ENCODE results near the gene NYAP2.

NYAP2 gene

GRCh38 chr2:225512876-225513540 is 113.5 kb downstream of the NYAP2 start:
- Histone ChIP-seq H3K27me3 (ENCODE audit: control insufficient read depth in 1 of 2, insufficient read depth in 2 of 2, low read length in 2 of 2) (no peaks in the 10 kb centered on the region), H3K9me3 (ENCODE audit: low read length) (no peaks in the 10 kb centered on the region), H3K36me3 (ENCODE audit: insufficient read depth, low read length) (no peaks in the 10 kb centered on the region), H3K4me3 (ENCODE audit: low read depth in 1 of 2, low read length in 2 of 2) (no peak overlapping the region), H3K27ac (ENCODE audit: low read depth, low read length) (no peak overlapping the region), H3K4me1 (ENCODE audit: insufficient read depth, low read length) (peaks cover 4% of the 10 kb centered on the region), H3K9ac (ENCODE audit: low read length) (no peak overlapping the region)

- Histone ChIP-seq H3K9ac (ENCODE audit: low read length) (no peak overlapping the region), H3K4me1 (ENCODE audit: insufficient read depth, low read length) (peaks cover 4% of the 10 kb centered on the region), H3K4me3 (ENCODE audit: low read depth in 1 of 2, low read length in 2 of 2) (no peak overlapping the region), H3K36me3 (ENCODE audit: insufficient read depth, low read length) (no peaks in the 10 kb centered on the region), H3K27ac (ENCODE audit: low read depth, low read length) (no peak overlapping the region), H3K9me3 (ENCODE audit: low read length) (no peaks in the 10 kb centered on the region), H3K27me3 (ENCODE audit: control insufficient read depth in 1 of 2, insufficient read depth in 2 of 2, low read length in 2 of 2) (no peaks in the 10 kb centered on the region)
Measured at GRCh38 chr2:225515033-225515432, 115.5 kb downstream of the NYAP2 start.

- Histone ChIP-seq H3K27ac (ENCODE audit: low read depth, low read length) (no peak overlapping the region), H3K4me1 (ENCODE audit: insufficient read depth, low read length) (no peaks in the 10 kb centered on the region), H3K9me3 (ENCODE audit: low read length) (no peaks in the 10 kb centered on the region), H3K4me3 (ENCODE audit: low read depth in 1 of 2, low read length in 2 of 2) (no peak overlapping the region), H3K36me3 (ENCODE audit: insufficient read depth, low read length) (no peaks in the 10 kb centered on the region), H3K9ac (ENCODE audit: low read length) (no peak overlapping the region), H3K27me3 (ENCODE audit: control insufficient read depth in 1 of 2, insufficient read depth in 2 of 2, low read length in 2 of 2) (no peaks in the 10 kb centered on the region)
Measured at GRCh38 chr2:225526760-225527390, 127.4 kb downstream of the NYAP2 start.

DNA sequence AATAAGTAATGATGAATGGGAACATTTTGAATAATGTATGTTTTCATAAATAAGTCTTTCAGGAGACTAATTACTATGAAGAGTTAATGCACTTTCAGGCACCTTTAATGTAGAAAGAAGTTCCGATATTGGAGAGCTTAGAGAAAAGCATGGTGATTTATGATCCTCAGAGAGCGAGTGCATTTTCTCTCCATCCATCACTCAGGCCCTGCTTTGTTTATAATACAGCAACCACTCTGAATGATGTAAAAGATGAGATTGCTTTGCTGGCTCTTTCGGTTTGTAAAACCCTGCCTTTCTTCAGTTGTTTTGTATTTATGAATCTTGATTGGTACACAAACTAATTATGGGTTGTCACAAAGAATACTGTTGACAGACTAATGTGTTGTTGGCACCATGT is 132.0 kb downstream of the NYAP2 start:
- Histone ChIP-seq H3K4me1 (ENCODE audit: insufficient read depth, low read length) (no peaks in the 10 kb centered on the region), H3K9me3 (ENCODE audit: low read length) (no peaks in the 10 kb centered on the region), H3K9ac (ENCODE audit: low read length) (no peak overlapping the region), H3K4me3 (ENCODE audit: low read depth in 1 of 2, low read length in 2 of 2) (no peak overlapping the region), H3K36me3 (ENCODE audit: insufficient read depth, low read length) (no peaks in the 10 kb centered on the region), H3K27me3 (ENCODE audit: control insufficient read depth in 1 of 2, insufficient read depth in 2 of 2, low read length in 2 of 2) (no peaks in the 10 kb centered on the region), H3K27ac (ENCODE audit: low read depth, low read length) (no peak overlapping the region)

GRCh38 chr2:225532096-225532495 is 132.6 kb downstream of the NYAP2 start:
- Histone ChIP-seq H3K9me3 (ENCODE audit: low read length) (no peaks in the 10 kb centered on the region), H3K4me3 (ENCODE audit: low read depth in 1 of 2, low read length in 2 of 2) (no peak overlapping the region), H3K36me3 (ENCODE audit: insufficient read depth, low read length) (no peaks in the 10 kb centered on the region), H3K9ac (ENCODE audit: low read length) (no peak overlapping the region), H3K4me1 (ENCODE audit: insufficient read depth, low read length) (no peaks in the 10 kb centered on the region), H3K27me3 (ENCODE audit: control insufficient read depth in 1 of 2, insufficient read depth in 2 of 2, low read length in 2 of 2) (no peaks in the 10 kb centered on the region), H3K27ac (ENCODE audit: low read depth, low read length) (no peak overlapping the region)

GRCh38 chr2:225534037-225534436 is 134.5 kb downstream of the NYAP2 start:
- Histone ChIP-seq H3K36me3 (ENCODE audit: insufficient read depth, low read length) (no peaks in the 10 kb centered on the region), H3K4me3 (ENCODE audit: low read depth in 1 of 2, low read length in 2 of 2) (no peak overlapping the region), H3K4me1 (ENCODE audit: insufficient read depth, low read length) (no peaks in the 10 kb centered on the region), H3K9me3 (ENCODE audit: low read length) (no peaks in the 10 kb centered on the region), H3K9ac (ENCODE audit: low read length) (no peak overlapping the region), H3K27ac (ENCODE audit: low read depth, low read length) (no peak overlapping the region), H3K27me3 (ENCODE audit: control insufficient read depth in 1 of 2, insufficient read depth in 2 of 2, low read length in 2 of 2) (no peaks in the 10 kb centered on the region)

DNA sequence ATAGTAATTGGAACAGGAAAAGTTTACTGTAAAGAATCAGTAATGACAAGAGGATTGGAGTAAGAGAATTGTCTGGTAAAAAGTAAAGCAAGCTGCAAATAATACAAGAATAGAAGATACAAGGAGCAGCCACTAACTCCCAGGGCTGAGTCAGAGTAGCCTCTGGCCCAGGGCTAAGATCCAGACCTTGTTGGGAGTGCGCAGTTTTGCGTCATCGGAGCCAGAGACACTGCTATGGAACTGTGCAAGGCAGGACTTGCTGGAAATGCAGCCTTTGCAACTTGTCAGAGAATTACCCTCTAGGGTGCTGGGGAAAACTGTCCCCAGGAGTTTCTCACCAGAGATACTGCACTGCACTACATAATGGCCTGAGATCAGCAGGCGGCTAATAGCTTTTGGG is 135.2 kb downstream of the NYAP2 start:
- Histone ChIP-seq H3K27me3 (ENCODE audit: control insufficient read depth in 1 of 2, insufficient read depth in 2 of 2, low read length in 2 of 2) (no peaks in the 10 kb centered on the region), H3K9ac (ENCODE audit: low read length) (no peak overlapping the region), H3K27ac (ENCODE audit: low read depth, low read length) (no peak overlapping the region), H3K9me3 (ENCODE audit: low read length) (no peaks in the 10 kb centered on the region), H3K4me1 (ENCODE audit: insufficient read depth, low read length) (no peaks in the 10 kb centered on the region), H3K36me3 (ENCODE audit: insufficient read depth, low read length) (no peaks in the 10 kb centered on the region), H3K4me3 (ENCODE audit: low read depth in 1 of 2, low read length in 2 of 2) (no peak overlapping the region)

DNA sequence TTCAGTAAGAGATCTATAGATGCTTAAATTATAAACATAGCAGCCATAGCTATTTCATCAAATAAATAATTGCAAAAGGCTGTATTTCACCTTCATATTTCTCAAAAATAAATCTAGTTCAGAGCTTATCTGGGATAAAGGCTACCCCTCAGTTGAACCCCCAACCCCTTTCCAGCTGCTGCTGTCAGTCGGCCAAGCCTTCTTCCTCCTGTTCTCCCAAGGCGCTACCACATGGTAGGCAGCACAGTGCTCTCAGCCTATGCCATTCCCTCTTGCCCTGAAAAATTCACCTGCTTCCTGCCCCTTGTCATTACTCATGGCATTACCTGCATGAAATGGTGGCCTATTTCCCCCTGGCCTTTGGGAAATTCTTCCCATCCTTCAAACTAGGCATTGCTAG is 136.5 kb downstream of the NYAP2 start:
- Histone ChIP-seq H3K36me3 (ENCODE audit: insufficient read depth, low read length) (no peaks in the 10 kb centered on the region), H3K9me3 (ENCODE audit: low read length) (no peaks in the 10 kb centered on the region), H3K4me3 (ENCODE audit: low read depth in 1 of 2, low read length in 2 of 2) (no peak overlapping the region), H3K27ac (ENCODE audit: low read depth, low read length) (no peak overlapping the region), H3K4me1 (ENCODE audit: insufficient read depth, low read length) (no peaks in the 10 kb centered on the region), H3K9ac (ENCODE audit: low read length) (no peak overlapping the region), H3K27me3 (ENCODE audit: control insufficient read depth in 1 of 2, insufficient read depth in 2 of 2, low read length in 2 of 2) (no peaks in the 10 kb centered on the region)

DNA sequence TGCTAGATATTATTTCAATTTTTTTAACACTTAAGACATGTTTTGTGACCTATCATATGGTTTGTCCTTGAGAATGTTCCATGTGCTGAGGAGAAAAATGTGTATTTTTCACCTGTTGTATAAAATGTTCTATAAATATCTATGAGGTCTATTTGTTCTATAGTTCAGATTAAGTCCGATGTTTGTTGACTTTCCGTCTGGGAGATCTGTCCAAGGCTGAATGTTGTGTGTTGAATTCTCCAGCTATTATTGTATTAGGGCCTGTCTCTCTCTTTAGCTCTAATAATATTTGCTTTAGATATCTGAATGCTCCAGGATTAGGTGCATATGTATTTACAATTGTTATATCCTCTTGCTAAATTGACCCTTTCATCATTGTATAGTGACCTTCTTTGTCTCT is 144.1 kb downstream of the NYAP2 start:
- Histone ChIP-seq H3K36me3 (ENCODE audit: insufficient read depth, low read length) (no peaks in the 10 kb centered on the region), H3K9ac (ENCODE audit: low read length) (no peak overlapping the region), H3K4me3 (ENCODE audit: low read depth in 1 of 2, low read length in 2 of 2) (no peak overlapping the region), H3K27ac (ENCODE audit: low read depth, low read length) (no peak overlapping the region), H3K4me1 (ENCODE audit: insufficient read depth, low read length) (no peaks in the 10 kb centered on the region), H3K9me3 (ENCODE audit: low read length) (no peaks in the 10 kb centered on the region), H3K27me3 (ENCODE audit: control insufficient read depth in 1 of 2, insufficient read depth in 2 of 2, low read length in 2 of 2) (no peaks in the 10 kb centered on the region)

GRCh38 chr2:225556461-225556860 is 157.0 kb downstream of the NYAP2 start:
- Histone ChIP-seq H3K4me3 (ENCODE audit: low read depth in 1 of 2, low read length in 2 of 2) (no peak overlapping the region), H3K9ac (ENCODE audit: low read length) (no peak overlapping the region), H3K27ac (ENCODE audit: low read depth, low read length) (no peak overlapping the region), H3K9me3 (ENCODE audit: low read length) (no peaks in the 10 kb centered on the region), H3K27me3 (ENCODE audit: control insufficient read depth in 1 of 2, insufficient read depth in 2 of 2, low read length in 2 of 2) (no peaks in the 10 kb centered on the region), H3K36me3 (ENCODE audit: insufficient read depth, low read length) (no peaks in the 10 kb centered on the region), H3K4me1 (ENCODE audit: insufficient read depth, low read length) (no peaks in the 10 kb centered on the region)

GRCh38 chr2:225558399-225559071 is 159.0 kb downstream of the NYAP2 start:
- Histone ChIP-seq H3K27me3 (ENCODE audit: control insufficient read depth in 1 of 2, insufficient read depth in 2 of 2, low read length in 2 of 2) (no peaks in the 10 kb centered on the region), H3K4me3 (ENCODE audit: low read depth in 1 of 2, low read length in 2 of 2) (no peak overlapping the region), H3K36me3 (ENCODE audit: insufficient read depth, low read length) (no peaks in the 10 kb centered on the region), H3K9ac (ENCODE audit: low read length) (no peak overlapping the region), H3K27ac (ENCODE audit: low read depth, low read length) (no peak overlapping the region), H3K9me3 (ENCODE audit: low read length) (no peaks in the 10 kb centered on the region), H3K4me1 (ENCODE audit: insufficient read depth, low read length) (no peaks in the 10 kb centered on the region)

DNA sequence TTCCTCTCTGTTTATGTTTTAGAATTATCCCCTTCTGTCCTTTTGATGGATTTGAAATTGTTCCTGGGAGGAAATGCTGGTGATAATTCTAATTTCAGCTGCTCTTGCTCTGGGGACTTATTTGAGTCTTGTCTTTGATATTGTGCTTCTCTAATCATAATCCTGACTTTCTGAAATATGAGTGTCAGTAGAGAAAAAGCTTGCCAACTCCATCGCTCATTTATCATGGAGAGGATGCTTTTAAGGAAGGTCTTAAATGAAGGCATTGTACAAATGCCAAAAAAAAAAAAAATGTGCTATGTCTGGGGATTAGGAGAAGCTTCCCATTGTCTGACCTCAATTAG is 159.5 kb downstream of the NYAP2 start:
- Histone ChIP-seq H3K36me3 (ENCODE audit: insufficient read depth, low read length) (no peaks in the 10 kb centered on the region), H3K27me3 (ENCODE audit: control insufficient read depth in 1 of 2, insufficient read depth in 2 of 2, low read length in 2 of 2) (no peaks in the 10 kb centered on the region)

More for the DNA sequence above, 159.5 kb downstream of the NYAP2 start:
- Histone ChIP-seq H3K4me3 (ENCODE audit: low read depth in 1 of 2, low read length in 2 of 2) (no peak overlapping the region), H3K9ac (ENCODE audit: low read length) (no peak overlapping the region), H3K27ac (ENCODE audit: low read depth, low read length) (no peak overlapping the region), H3K9me3 (ENCODE audit: low read length) (no peaks in the 10 kb centered on the region), H3K4me1 (ENCODE audit: insufficient read depth, low read length) (no peaks in the 10 kb centered on the region)

Measured in muscle layer of colon (tissue), 2 donors.